Stimulated activated CD8-positive, alpha-beta memory T cell treated with anti-CD3 and anti-CD28 coated beads, Interleukin-12 subunit alpha, Interleukin-12 subunit beta, amount 100 ng/mL, for 24 hours (primary cell): ENCODE results near the gene KCNQ4.

Source experiments
- DNase-seq: peaks from one replicate; pipeline ENCODE4 v3.0.0-alpha.2; 2020; ENCODE audit errors: extremely low read depth

Gene KCNQ4

DNA sequence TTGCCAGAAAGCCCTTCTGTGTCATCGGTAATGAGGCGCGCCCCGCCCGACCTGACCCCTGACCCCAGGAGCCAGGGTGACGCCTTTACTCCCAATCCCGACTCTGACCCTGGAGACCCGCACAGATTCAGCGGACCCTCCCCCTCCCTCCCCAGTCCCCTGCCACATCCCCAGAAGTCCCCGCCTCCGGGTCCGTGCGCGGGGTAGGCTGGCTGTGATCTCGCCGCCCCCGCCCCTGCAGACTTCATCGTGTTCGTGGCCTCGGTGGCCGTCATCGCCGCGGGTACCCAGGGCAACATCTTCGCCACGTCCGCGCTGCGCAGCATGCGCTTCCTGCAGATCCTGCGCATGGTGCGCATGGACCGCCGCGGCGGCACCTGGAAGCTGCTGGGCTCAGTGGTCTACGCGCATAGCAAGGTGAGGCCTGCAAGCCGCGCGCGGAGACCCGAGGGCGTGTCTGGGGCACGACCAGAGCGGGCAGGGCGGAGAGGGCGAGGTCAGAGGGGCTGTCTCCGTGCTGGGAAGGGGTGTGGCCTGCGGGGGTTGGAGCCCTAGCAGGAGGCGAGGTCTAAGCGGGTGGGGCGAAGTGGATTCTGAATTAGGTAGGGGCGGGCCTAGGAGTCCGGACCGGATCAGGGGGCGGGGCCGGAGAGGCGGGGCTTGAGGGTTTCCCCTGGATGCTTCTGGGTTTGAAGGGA lies 34.8 kb downstream of the KCNQ4 start:
- peak; percentile 64 for DNase-seq

DNA sequence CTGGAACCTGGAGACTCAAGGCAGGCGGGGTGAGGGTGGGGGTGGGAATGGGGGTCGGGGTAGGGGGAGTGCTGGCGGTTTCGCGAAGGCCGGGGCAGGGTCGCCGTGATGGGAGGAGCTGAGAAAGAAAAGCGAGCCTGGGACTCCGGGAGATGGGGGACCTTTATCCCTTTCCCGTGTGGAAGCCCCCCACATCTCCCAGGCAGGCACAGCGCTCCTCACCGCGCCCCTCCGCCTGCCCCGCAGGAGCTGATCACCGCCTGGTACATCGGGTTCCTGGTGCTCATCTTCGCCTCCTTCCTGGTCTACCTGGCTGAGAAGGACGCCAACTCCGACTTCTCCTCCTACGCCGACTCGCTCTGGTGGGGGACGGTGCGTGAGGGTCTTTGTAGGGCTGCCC lies 35.5 kb downstream of the KCNQ4 start:
- no peak for DNase-seq

DNA sequence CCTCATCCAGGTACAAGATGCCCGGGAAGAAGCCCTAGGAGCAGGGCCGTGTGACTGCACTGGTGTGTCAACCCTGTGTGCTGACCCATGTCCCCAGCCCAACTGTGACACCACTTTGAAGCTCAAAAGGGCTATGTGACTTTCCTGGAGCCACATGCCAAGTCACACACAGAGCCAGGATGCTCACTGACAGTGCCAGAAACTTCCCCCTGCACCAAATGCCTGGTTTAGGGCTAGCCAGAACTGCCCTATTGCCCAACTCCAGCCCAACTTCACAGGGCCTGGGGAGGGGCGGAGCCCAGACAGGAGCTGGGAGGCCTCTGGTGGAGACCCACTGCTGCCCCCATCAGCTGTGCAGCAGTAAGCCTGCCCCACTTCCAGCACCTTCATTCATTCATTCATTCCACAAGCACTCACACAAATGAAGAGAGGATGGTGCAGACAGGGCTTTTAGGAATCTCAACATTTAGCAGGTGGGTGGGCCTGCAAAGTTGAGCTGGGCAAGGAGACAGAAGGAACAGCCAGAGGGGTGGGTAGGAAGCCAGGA lies 36.7 kb downstream of the KCNQ4 start:
- no peak for DNase-seq

DNA sequence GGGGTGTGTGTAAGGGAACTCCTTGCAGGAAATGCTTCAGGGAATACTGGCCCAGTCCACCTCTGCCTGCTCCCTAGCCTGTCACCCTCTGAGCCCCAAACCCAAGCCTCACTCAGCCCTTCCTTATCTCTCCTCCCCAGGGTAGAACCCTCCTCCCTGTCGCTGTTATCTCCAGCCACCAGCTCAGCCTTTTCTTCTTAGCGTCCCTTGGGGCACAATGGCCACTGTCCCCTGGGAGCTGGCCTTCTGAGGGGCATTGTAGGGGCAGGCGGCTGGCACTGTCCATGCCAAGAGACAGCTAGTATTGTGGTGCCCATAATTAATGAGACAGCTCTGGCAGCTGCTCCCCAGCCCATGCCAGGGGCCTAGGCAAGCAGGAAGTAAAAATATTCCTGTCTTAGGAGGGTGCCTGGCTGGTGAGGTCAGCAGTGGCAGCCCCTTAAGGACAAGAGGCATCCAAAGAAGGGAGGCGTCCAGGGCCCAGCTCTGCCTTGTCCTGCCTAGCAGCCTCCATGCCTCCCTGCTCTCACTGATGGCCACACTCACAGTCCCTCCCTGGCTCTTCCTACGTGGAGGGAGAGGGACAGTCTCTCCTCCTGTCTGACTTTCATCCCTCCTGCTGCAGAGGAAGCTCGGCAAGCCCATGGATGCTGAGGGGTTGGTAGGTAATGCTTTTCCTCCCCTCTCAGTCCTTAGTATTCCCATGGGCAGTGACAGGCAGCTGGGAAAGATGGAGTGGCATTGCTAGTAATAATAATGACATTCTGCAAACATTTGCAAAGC lies 37.5 kb downstream of the KCNQ4 start:
- DNase-seq = no peak

DNA sequence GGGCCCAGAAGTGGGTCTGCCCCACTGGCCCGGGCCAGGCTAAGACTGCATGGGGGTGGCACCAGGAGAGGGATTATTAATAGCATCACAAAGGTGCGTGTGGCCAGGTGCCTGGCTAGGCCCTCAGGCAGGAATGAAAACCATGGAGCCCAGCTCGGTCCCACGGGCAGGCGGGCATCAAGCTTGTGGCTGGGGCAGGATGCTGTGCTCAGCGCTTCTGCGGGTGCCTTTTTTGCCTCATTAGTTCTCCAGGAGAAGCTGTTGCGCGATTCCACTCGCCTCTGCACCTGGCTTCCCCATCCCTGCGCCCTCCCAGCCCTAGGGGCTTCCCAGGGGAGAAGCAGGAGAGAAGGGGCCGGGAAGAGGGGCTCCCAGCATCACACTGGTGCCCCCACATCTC lies 39.3 kb downstream of the KCNQ4 start:
- no peak for DNase-seq

DNA sequence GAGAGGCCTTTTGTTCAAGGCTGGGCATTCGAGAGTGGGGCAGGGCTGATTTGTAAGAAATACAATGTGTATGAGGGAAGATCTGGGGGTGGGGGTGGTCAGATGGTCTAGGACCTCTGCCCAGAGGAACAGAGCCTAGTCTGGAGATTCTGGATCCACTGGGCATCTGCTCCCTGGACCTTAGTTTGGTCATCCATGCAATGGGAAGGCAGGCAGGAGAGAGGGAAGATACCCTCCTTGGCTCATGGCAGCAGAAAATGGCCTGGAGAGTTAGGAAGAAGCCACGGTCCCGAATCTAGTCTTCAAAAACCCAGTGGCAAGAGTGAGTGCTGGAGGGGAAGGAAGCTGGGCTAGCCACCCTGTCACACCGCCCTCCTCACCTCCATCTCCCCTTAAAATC lies 39.8 kb downstream of the KCNQ4 start:
- DNase-seq = no peak

DNA sequence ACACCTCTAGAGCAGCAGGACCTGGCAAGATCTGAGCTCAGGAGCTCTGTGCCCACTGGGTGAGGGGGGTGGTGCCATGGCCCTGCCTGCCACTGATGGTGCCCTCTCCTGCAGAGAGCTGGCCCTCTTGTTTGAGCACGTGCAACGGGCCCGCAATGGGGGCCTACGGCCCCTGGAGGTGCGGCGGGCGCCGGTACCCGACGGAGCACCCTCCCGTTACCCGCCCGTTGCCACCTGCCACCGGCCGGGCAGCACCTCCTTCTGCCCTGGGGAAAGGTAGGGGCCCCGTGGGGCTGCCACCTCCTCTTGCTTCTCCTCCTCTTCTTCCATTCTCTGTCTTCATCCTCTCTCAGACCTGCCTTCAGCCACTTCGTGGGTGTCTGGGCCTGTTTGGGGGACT lies 40.4 kb downstream of the KCNQ4 start:
- DNase-seq = no peak

DNA sequence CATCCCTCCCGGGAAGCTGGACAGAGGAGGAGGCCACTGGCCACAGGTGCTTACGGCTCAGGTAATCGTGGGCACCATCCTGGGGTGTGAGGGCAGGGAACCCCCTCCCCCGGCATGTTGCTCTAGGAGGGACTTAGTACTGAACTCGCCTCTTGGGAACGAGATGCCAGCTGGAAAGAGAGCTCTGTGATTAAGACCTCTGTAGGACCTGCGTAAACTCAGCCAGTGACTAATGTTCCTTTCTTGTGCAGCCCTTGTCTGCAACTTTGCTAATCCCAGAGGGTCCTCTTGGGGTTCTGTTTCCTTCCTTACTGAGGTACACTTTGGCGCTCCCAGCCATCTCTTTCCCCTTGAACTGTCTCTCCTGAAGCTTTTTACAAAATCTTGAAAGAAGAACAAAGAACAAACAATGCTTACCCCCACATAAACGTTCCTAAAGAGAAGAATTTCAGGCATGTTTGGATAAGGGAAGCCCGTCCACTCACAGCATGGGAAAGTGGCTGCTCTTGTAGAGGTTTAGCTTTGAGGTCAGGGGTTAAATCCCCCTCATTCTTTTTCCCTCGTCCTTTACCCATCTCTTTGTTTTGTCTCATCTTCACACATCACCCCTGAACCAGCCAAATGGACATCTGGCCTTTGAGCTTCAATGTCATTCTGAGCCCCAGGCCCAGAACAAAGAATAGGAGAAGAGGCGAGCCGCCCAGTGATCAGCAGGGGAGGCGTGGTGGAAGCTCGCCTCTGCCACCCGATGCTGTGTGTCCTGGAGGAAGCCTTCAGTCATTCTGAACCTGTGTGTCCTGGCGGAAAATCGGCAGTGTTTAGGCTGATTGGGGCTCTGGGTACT lies 41.2 kb downstream of the KCNQ4 start:
- DNase-seq = no peak

DNA sequence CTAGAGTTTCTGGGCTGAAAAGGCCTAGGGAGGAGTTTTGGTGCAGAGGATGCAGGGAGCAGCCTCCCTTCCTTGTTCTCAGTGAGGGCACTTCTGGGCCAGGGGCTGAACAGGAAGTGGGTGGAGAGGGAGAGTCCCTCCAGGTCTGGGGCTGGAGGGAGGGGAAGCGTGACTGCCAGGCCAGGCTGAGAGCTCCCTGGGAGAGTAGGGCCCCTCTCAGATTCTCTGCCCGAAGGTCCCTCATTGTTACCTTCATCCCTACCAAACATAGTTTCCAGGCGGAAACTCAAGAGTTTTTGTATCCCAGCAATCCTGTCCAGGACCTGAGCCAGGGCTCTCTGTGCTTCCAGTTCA lies 41.8 kb downstream of the KCNQ4 start:
- DNase-seq = no peak

DNA sequence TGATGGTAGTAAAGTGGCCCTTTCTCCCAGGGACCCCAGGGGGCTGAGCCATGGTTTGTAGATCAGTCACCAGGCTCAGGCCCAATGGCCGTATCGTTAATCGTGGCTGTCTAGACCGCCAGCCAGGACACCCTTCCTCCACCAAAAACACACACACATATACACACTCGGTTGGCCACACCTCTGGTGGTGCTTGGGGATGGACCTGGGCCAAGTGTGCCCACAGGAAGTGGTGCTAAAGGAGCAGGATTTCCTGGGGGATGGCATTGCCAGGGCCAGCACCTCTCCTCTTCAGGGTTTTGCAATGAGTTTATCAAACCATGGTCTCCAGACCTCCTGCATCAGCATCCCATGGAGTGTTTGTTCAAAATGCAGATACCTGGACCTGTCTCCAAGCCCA lies 42.4 kb downstream of the KCNQ4 start:
- DNase-seq = no peak

DNA sequence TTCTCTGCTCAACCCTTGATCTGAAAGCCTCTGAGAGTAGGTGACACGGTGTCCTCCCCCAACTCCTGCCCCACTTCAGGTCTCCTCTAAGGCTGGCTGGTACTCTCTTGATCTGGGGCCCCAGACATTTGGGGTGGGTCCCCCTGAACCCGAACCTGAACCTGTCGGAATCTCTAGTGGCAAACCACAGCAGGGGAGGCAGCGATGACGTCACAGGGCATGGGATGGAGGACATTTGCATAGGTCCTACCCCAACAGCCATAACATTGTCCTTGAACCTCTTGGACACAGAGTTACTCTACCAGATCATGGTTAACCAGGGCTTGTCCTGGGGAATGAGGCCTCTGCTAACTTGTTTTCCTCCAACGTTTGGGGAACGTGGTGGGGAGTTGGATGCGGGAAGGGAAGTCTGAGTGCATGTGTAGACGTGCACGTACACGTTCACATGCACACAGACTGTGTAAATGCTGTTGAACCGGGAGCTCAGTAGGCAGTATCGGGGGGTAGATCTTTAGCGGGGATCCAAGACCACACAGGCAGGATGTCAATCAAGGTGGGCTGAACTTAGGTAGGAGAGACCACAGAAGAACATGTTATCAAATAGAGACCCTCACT lies 46.2 kb downstream of the KCNQ4 start:
- DNase-seq = no peak

DNA sequence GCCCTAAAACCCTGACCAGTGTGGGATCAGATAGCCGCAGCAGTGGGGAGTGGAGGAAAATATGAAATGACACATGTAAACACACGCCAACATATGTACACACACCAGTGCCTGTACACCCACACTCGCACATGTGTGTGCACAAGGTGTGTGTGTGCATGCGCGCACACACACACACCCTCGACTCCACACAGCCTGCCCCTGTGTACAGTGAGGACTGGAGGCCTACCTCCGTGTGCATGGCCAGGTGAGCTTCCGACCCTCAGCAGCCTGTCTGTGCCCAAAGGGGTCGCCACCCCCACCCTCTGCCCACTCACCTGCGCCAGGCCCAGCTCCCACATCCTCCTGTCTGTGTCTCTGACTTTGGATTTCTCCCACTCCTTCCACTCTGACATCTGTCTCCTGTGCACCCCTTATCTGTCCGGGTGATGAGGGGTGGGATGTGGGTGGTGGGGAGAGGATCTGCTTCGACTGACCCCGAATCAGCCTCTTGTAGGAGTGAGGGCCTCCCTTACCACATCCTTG lies 46.9 kb downstream of the KCNQ4 start:
- DNase-seq = no peak

DNA sequence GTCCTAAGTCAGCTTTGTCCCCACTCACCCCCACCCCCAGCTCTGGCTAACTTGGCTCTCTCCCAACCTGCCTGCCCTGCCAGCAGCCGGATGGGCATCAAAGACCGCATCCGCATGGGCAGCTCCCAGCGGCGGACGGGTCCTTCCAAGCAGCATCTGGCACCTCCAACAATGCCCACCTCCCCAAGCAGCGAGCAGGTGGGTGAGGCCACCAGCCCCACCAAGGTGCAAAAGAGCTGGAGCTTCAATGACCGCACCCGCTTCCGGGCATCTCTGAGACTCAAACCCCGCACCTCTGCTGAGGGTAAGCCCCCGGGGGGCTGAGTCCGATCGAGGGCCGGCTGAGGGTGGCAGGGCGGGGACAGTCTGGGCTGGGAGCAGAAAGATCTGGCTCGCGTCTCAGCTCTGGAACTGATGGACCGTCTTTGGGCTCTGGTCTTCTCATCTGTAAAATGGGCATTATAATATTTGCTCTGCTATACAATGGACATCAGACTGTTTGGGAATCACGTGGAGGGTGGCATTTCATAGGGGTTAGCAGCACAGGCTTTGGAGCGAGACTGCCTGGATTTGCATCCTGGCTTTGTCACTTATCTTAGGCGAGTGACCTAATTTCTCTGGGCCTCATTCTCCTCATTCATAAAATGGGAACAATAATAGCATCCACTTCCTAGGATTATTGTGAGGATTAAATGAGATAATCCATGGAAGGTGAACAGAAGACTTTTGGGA lies 47.6 kb downstream of the KCNQ4 start:
- no peak for DNase-seq

DNA sequence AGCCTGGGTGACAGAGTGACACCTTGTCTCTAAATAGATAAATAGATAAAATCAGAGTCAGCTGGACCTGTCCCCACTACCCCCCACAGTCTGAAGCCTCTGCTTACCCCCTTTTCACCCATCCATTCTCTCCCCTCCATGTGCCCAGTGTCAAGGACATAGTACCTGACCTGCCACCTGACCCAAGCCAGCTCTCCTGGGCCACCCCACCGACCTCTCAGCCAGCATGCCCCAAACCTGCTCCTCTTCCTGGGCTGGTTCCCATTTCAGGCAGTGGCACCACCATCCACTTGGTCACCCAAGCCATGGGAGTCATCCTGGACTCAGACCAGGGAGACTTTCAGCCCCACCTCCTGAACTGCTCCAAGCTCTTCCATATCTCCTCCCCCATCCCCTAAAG lies 50.4 kb downstream of the KCNQ4 start:
- DNase-seq = no peak

DNA sequence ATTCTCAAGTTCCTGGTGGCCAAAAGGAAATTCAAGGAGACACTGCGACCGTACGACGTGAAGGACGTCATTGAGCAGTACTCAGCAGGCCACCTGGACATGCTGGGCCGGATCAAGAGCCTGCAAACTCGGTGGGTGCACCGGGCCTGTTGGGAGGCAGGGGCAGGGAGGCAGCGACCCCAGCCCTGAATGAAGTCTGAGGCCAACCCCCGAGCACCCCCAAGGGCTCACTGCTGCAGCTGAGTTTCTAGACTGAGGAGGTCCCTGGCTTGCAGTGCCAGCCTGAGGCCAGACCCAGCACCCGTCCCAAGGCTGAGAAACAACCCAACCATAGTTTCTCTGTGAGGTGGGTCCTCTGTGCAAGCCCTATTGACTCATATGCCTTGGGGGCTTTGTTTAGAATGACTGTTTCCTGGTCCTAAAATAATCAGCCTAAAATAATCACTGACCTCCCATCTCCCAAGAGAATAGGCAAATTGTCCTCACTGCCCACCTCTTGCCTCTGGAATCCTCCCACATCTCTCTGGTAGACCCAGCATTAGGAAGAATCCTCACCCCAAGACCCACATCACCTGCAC lies 51.5 kb downstream of the KCNQ4 start:
- DNase-seq = no peak

DNA sequence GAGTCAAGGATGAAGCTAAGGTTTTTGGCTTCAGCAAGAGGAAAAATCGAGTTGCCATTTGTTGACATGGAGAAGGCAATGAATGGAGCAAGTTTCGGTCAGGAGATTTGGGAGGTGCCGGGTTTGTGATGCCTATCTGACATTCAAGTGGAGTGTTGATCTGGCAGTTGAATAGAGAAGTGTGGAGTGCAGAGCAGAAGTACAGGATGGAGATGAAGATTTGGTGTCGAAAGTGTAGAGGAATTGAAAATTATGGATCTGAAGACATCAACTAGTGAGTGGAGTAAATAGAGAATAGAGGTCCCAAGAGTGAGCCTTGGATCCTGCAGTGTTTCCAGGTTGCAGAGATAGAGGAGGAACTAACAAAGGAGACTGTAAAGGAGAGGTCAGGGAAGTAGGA lies 52.7 kb downstream of the KCNQ4 start:
- no peak for DNase-seq

DNA sequence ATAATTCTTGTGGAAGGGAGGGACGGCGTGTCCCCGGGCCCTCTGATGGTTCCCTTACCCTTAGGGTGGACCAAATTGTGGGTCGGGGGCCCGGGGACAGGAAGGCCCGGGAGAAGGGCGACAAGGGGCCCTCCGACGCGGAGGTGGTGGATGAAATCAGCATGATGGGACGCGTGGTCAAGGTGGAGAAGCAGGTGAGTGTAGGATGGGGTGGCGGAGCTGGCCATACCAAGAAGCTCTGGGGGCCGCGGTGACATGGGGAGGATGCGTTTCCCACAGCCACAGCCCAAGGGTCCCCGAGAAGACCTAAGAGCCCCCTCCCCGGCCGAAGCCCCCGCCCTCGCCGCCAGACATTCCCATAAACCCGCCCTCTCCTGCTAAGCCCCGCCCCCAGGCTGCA lies 54.0 kb downstream of the KCNQ4 start:
- DNase-seq = no peak

DNA sequence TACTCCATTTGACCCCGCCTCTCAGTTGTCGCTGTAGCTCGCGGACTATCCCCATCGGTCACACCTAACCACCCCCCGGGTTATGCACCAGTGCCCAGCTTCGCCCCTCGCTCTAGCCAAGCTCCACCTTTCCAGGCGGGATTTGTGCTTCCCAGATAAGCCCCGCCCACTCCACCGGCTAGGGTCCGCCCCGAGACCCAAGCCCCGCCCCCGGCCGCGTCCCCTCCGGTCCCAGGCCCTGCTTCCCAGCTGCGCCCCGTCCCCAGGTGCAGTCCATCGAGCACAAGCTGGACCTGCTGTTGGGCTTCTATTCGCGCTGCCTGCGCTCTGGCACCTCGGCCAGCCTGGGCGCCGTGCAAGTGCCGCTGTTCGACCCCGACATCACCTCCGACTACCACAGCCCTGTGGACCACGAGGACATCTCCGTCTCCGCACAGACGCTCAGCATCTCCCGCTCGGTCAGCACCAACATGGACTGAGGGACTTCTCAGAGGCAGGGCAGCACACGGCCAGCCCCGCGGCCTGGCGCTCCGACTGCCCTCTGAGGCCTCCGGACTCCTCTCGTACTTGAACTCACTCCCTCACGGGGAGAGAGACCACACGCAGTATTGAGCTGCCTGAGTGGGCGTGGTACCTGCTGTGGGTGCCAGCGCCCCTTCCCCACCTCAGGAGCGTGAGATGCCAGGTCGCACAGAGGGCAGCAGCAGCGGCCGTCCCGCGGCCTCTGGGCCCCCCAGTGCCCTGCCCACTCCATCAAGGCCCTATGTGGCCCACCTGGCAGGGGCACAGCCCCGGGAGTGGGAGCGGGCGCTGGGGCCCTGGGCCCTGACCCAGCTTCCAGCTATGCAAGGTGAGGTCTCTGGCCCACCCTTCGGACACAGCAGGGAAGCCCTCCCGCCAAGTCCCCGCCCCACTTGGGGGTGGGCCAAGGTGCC lies 54.7 kb downstream of the KCNQ4 start:
- DNase-seq = no peak
